Lung microvascular endothelial cell (primary cell): Measurements from ENCODE around the gene PXDN. TPM values are rescaled to one million over a fixed set of nuclear protein-coding genes. Genes with fewer than 3 reads are reported as not detected.
A peak's percentile ranks its signal among the peaks of the same experiment; 100 is the strongest.

ENCODE experiments used
- DNase-seq, 2 donors: peaks; one replicate each; pipeline versions ENCODE4 v3.0.0 to v3.0.0-alpha.2; 2010; ENCODE audit warnings: low read depth in 2 of 2
- total RNA-seq: library from RNA; depleted of rRNA; stranded (reverse); fragments of >200 nt; gene quantifications from 2 replicates; pipeline ENCODE4 v1.2.1, GENCODE V29; 2014

PXDN gene
- total RNA-seq, 1 donor from 2014 or later, result 140 TPM

DNA sequence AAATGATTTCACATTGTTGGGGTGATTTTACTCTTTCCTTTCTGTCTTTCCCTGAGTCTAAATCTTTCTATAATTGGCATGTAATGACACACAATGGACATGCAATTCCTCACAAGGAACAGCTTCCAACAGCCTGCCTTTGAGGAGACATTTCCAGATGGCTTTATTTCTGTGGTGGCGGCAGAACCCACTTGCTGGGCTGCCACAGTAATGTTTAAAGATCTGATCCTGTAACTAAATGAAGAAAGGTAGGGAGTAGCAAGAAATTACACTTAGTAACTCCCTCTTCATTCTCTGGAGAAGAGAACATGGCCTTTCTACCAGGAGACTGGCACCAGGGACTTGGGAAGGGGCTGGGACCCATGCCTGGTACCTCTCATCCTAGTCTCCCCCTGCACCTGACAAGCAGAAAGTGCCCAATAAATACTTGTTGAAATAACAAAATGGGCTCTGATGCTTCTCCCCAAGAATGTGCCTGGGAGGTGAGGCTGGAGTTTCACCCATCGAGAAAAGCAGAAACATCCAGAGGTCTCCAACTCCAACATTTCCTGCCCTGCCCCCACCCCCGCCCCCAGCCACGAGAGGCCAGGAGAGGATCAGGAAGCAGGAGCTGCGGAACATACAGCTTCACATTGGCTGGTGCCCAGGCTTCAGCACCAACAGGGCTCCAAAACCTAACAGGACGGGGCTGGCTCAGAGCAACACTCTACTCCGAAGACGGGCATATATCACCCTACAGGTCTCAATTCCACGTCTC lies 92.1 kb downstream of the PXDN start:
- peak; percentile 69 to 92 for DNase-seq

DNA sequence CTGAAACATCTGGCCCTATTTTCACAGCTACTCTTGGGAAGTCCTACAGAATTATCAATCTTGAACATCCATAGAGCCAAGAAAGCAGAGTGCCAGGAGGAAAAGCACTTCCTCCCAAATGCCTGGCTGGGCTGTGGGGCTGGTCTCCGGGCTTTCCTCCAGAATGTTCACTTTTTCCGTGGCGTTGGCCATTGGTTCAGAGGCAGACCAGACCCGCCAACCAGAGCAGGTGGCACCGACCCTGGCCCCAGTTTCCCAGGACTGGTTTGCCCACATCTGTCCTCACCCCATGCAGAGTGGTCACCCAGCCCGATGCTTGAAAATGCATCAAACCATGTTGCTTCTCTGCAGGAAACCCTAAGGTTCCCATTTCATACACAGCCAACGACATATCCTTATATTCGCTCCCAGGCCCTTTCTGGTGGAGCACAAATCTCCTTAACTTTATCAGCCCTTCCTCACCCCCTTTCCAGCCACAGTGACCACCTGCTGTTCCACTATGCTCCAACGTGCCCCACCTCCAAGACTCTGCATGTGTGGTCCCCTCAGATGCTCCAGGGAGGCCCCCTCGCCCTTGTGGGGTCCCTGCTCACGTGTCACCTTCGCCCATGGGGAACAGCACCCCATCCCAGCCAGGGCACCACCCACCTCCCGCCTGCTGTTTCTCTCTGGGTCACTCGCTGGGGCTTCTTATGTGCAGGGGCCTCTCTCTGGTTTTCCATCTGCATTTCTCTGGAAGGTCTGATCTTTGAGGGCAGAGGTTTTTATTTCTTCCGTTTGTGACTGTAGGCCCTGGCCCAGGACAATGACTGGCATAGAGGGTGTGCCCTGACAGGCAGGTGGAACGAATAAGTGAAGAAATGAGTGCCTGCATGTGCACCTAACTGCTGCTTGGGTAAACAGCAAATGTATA lies 92.9 kb downstream of the PXDN start:
- DNase-seq, result peak in 1 of 2 donors; percentile 27

GRCh38 chr2:1650085-1650872 lies 94.0 kb downstream of the PXDN start:
- DNase-seq, result no peak

DNA sequence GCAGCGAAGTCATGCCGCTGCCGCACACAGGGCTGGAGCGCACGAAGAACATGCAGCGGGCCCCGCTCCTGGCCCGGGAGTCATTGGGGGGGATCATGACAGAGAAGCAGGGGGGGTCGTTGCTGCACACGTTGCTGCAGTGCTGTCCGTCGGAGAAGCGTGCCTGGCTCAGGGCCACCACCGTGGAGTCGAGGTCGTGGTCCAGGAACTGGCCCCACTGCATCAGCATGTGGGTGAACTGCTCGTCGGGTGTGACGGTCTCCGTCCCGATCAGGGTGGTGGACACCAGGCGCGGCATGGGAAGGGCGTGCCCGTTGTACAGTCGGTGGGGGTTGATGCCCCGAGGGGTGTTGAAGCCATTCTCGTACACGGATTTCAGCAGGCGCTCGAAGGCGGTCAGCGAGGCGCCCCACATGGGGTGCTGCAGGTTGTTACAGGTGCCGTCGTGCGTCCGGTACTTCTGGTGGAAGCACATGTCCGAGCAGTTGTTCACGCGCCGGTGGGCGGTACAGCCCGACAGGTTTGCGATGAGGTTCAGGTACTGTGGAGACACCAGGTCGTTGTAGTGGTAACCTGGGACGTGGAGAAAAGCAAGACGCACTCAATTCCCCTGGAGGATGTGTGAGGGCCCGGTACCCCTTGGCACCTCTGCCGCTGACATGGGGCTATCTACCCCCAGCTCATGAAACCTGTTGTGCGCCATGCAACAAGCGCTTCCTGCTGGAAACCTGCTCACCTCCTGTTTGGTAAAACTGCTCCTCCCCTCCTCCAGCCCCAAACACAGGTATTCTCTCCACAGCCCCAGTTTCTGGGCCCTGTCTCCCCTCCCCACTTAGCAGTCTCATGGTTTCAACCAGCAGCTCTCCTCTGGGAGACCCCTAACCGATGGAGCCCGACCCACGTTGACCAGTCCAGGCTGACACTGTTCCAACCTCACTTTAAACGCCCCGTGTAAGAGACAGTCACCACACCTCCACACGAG lies 94.9 kb downstream of the PXDN start:
- no peak for DNase-seq

- no peak for DNase-seq
Observed at GRCh38 chr2:1648241-1649102, 95.8 kb downstream of the PXDN start.

- DNase-seq, result no peak
Observed at GRCh38 chr2:1647417-1648240, 96.7 kb downstream of the PXDN start.

DNA sequence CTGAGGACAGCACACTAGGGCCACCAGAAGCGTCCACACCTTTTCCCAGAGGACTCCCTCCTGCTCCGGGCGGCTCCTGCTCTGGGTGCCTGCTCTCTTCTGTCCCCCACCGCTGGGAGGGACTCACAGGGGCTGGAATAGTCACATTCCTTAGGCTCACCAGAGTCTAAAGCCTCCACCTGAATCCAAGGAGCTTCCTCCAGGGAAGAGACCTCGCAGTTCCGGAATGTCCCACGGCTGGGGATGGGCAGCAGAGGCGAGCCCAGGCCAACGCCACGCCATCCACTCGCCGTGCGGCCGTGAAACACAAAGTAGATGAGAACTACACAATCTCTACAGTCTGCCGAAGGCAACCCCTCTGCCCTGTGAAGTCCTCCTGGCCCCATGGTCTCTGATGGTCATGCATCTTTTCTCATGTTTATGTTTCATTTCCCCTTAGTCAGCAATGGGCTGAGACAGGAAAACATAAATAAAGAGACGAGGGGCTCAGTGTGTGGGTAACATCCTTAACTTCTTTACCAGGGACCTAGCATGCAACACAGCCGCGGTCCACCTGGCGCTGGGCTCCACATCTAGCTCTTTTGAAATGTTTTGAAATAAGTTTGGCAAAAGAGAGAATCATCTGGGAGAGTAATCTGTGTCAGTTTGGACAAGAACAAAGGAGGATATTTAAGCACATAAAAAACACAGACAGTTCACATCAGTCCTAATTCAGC lies 98.4 kb downstream of the PXDN start:
- peak in 1 of 2 donors; percentile 33 for DNase-seq

GRCh38 chr2:1644427-1644826 lies 99.9 kb downstream of the PXDN start:
- no peak for DNase-seq

DNA sequence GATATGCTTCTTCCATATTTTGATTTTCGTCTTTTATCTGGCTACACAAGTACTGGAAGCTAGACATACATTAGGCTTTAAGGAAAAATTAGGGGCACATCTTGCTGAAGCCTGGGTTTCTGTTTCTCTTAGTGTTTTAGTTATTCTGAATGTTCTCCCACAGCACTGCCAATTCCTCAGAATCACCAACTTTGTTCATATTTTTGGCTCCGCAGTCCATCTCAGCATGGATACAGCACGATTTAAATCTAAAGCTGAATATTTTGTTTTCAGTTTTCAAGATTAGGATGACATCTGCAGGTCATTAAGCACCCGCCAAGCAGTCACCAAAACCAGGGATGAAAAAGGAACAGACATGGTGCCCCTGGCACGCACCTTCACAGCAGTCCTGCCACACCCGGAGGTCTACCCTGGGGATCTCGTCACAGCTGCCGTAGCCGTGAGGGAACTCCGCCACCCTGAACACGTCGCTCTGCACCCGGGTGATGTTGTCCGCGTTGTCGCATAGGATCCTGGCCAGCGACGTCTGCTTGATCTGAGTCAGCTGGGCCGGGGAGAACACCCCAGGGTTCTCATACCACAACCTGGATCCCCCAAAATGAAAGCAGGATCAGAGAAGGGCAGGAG lies 101.2 kb downstream of the PXDN start:
- DNase-seq, result no peak

- DNase-seq, result no peak
Observed at GRCh38 chr2:1642066-1642861, 102.1 kb downstream of the PXDN start.

GRCh38 chr2:1641523-1641922 lies 102.8 kb downstream of the PXDN start:
- peak in 1 of 2 donors; percentile 59 for DNase-seq

DNA sequence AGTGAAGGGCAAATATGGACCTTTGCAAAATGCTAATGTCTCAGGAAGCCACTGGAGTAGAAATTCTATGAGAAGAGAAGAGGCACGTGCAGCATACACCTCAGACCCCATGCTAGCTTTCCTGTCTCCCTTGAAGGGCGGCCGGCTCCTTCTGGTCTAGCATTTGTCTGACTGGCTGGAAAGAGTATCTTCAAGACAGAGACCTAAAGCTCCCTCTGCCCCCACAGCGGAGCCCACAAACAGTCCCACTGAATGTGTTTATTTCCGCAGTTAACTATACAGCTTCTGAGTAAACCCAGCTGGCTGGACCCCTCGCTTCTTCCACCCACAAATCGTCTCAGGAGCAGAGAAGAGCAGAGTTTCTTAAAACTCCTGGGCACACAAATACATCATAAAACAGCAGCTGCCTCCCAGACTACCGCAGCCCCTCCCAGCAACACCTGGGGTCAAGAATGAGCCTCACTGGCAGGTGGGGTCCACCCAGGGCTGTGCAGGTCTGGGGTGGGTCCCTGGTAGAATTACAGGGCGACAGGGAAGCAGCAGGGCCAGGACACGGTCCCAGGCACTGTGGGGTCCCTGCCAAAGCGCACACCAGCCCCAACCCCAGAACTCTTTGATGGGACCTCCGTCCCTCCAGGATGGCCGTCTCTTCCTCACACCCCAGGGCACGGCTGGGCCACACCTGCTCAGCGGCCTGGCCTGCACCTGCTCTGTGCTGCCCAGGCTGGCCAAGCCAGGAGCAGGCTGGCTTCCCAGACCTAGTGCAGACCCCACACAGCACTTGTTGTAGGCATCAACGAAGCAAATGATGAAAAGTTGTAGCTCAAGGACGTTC lies 103.8 kb downstream of the PXDN start:
- DNase-seq, result no peak

DNA sequence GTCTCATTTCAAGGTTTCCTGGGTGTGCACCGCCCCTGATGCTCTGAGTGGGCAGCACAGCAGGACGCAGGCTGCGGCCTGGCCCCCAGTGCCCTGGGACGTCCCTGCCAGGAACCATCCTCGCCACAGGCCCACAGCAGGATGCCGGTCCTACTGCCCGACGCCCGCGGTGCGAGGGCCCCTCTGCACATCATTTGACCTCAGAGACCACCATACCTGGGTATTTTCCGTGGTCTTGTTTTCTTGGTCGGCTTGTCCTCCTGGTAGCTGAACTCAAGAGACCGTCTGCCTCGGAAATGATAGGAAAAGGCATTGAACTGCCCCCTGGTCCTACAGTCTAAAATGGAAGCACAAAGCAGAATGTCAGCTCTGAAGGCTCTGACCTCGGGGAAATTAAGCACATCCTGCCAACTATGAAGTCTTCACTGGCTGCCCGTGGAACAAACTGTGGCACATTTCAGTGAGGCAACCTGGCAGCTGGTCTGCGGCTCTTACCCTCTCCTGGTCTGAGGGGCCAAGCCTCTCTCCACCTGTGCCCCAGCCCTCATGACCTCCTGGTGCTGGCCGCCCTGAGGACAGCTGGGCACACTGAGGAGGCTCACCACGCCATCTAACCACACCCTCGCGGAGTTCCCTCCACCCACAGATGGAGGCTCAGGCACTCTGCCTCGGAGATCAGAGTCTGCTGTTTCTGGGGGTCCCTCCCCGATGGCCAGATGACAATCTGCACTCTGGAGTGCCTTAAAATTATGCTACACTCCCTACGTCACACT lies 105.0 kb downstream of the PXDN start:
- DNase-seq, result no peak

- DNase-seq, result peak in 1 of 2 donors; percentile 44
Observed at GRCh38 chr2:1638281-1638860, 105.9 kb downstream of the PXDN start.
